CD4-positive, alpha-beta T cell treated with Interleukin-6 for 4 hours (primary cell): ENCODE data around the gene CRTC3.
A peak's percentile ranks its signal among the peaks of the same experiment; 100 is the strongest.
"Not testable (repeated sequence)": the region's sequence is repeated elsewhere in the genome, so short reads cannot be mapped to it uniquely, and the experiment has no call there.

ENCODE experiments used
- DNase-seq: peaks from one replicate; pipeline ENCODE4 v3.0.0-alpha.2; 2020; ENCODE audit warnings: mixed read lengths

CRTC3 gene

DNA sequence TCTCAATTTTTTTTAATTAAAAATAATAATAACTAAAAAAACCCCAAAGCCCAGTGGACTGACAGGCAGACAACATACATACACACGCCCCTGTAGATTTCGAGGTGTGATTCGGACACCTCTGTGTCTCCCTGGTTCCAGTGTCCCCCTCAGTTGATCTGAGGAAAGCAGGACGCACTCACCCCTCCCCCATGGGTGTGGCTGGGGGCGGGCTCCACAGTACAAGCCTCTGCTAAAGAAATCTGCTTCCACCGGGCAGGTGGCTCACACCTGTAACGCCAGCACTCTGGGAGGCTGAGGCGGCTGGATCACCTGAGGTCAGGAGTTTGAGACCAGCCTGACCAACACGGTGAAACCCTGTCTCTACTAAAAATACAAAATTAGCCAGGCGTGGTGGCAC, 153.6 kb downstream of the CRTC3 start:
- no peak for DNase-seq

DNA sequence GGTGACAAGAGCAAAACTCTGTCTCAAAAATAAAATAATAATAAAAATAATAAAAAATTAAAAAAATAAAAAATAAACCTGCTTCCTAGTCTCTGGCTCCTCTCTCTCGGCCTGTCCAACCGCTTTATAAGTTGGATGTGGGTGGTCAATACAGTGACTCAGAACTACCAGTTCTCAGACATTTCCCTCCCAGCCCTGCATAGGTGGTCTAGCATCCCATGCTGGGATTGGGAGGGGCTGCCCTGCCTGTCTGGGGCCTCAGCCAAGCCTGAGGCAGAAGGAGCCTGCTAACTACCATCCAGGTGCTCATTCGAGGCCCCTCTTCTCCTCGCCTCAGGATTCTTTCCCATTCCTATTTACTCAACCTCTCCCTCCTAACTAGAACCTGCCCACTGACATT, 154.2 kb downstream of the CRTC3 start:
- DNase-seq = no peak

DNA sequence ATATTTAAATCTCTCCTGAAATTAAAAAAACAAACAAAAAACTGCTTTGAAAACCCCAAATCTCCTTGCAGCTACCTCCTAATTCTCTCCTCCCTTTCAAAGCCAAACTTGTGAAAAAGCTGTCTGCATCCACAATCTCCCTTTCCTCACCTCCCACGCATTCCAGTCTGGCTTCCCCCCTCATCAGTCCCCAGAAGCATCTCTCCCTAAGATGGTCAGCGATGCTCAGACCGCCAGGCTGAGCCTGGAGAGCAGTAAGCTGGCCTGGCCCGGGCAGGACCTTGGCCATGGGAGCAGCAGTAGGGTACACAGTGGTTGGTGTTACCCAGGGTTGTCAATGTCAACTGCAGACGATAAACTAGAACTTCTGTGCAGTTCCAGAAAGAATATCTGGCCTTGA, 154.6 kb downstream of the CRTC3 start:
- no peak for DNase-seq

GRCh38 chr15:90685591-90686434, 156.1 kb downstream of the CRTC3 start:
- DNase-seq = no peak

DNA sequence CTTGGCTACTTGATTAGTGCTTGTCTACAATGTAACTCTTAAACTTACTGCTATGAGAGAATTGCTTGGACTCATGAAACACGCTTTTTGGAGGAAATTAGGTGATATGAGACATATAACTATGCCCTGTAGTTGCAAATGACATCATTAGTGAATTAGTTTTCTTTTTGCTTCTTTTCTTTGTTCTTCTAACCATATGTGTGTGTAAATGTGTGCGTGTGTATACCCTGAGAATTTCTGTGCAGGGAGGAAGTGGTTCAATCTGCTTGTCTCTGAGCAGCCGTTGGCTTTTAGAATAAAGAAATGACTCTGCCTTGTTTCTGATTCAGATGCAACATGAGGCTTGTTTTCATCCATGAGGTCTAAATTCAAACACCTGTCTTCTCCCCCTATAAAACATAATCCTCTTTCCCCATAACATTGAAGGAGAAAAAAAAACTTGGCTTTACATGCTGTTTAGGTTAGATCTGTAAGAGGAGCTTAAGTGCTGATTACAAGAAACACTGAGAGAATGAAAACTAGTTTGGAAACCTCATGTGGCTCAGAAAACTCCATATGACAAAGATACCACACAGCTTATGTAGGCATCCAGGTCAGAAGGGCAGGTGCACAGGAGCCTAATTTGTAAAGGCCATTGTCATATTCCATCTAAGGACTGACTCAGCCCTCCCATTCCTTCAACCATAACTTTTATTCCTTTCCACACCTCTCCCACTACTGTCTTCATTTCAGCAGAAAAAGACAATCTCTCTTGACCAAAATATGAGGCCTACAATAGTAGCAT, 156.9 kb downstream of the CRTC3 start:
- DNase-seq = peak; percentile 46

DNA sequence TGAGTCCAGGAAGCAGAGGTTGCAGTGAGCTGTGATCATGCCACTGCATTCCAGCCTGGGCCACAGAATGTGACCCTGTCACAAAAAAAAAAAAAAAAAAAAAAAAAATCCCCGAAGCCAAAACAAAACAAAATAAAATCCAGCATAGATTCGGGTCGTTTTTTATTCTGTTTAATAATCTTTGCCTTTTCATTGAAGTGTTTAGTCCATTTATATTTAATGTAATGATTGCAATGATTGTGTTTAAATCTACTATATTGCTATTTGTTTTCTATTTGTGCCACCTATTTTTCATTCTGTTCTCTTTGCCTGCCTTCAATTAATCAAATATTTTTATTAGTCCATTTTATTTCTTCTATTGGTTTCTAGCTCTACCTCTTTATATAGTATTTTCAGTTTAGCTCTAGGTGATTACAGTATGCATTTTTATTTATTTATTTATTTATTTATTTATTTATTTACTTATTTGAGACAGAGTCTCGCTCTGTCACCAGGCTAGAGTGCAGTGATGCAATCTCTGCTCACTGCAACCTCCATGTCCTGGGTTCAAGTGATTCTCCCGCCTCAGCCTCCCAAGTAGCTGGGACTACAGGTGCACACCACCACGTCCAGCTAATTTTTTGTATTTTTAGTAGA, 159.7 kb downstream of the CRTC3 start:
- DNase-seq = not testable (repeated sequence)

- no peak for DNase-seq
Observed at GRCh38 chr15:90690585-90690984, 160.9 kb downstream of the CRTC3 start.

GRCh38 chr15:90691369-90691768, 161.6 kb downstream of the CRTC3 start:
- DNase-seq = no peak

- no peak for DNase-seq
Observed at GRCh38 chr15:90691982-90692773, 162.5 kb downstream of the CRTC3 start.
